22Rv1 (cell line): ENCODE measurements around the gene ALG10B.
"Not testable (repeated sequence)": the region's sequence is repeated elsewhere in the genome, so short reads cannot be mapped to it uniquely, and the experiment has no call there.

Source experiments
- H3K27ac ChIP-seq: fragments of 450-650 bp; 2 replicates; pipeline ENCODE4 v1.5.1; 2017
- CTCF ChIP-seq: fragments of 450-650 bp; IDR thresholded peaks from 2 replicates; pipeline ENCODE4 v1.5.1; 2017; ENCODE audit warnings: mild to moderate bottlenecking
- ZFX ChIP-seq: fragments of 450-650 bp; IDR thresholded peaks from 2 replicates; pipeline ENCODE4 v1.6.1; 2017; ENCODE audit warnings: antibody characterized with exemption, borderline replicate concordance

Gene ALG10B

DNA sequence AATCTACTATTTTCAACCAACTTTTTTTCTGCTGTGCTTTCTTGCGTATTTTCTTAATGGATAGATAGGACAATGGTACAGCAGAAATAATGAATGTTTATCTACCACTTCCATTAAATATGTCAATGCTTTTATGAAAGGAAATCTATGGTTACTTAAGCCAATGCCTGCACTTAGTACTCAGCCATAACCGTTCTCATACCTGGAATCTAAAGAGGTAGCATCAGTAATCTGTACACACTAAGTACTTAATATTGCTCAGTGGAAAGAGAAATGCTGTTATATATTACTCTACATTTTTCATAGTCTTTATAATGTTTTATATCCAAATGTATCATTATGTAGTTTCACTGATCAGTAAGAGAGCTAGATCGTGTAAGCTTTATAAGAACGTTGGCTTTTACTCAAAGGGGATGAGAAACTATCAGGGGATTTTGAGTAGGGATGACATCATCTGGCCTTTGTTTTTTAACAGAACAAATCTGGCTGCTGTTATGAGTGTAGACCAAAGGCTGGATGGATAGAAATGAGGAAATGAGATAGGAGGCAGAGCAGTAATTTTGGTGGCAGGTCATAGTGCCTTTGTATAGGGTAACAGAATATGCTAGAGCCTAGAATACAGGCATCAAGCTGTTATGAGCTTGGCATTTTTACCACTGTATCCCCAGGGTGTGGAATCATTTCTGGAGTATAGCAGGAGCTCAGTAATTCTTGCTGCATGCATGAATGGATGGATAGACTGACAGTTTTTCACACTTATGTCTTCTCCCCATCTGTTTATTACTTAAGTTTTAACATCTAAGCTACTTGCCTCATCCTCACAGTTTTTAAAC lies 34.0 kb downstream of the ALG10B start:
- no peak for TF ChIP-seq ZFX
- no peak for TF ChIP-seq CTCF
- H3K27ac ChIP-seq, result no peak overlapping the region

GRCh38 chr12:38351175-38351508 lies 34.6 kb downstream of the ALG10B start:
- H3K27ac ChIP-seq, result not testable (repeated sequence)

- H3K27ac ChIP-seq, result no peak overlapping the region
- TF ChIP-seq ZFX (no peak), CTCF (no peak)
Observed at GRCh38 chr12:38367506-38367905, 50.9 kb downstream of the ALG10B start.

DNA sequence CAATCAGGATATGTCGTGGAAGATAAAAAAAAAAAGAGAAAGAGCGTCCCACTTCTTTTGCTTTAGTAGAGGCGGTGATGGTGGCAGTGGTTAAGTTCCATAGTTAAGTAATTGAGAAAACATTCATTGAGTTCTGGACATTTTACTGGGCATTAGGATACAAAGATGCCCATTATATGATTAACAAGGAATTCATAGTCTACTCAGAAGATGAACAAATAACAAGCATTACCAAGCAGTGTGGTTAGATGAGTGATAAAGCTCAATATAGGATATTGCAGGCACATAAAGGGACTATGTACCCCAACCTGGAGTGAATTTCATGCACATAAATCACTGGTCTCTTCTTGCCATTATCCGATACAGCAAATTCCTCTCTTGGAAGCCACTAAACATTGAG lies 53.7 kb downstream of the ALG10B start:
- TF ChIP-seq ZFX (no peak), CTCF (no peak)
- no peak overlapping the region for H3K27ac ChIP-seq

- H3K27ac ChIP-seq, result no peak overlapping the region
- TF ChIP-seq CTCF (no peak), ZFX (no peak)
Observed at GRCh38 chr12:38373784-38374183, 57.2 kb downstream of the ALG10B start.

DNA sequence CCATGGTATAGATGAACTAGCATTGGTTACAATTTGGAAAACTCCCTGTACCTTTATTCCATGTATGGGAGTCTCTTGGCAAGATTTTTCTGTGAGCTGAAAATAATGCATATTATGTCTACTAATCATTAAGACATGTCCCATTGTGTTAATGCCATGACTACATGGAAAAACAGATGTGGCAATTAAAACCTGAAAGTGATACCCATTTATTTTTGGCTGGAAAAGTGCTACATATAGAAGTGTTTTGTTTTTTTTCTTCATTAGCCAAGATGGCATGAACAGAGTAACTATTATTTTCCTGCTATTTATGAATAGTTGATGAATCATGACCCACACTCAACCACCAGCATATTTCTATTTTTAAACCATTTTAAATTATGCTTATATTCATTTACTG lies 58.2 kb downstream of the ALG10B start:
- no peak overlapping the region for H3K27ac ChIP-seq
- TF ChIP-seq ZFX, result no peak
- no peak for TF ChIP-seq CTCF
